WTC11 (cell line): Measurements from ENCODE around the gene BMP10. TPM values are rescaled to one million over a fixed set of nuclear protein-coding genes. Genes with fewer than 3 reads are reported as not detected.

Source experiments
- ATAC-seq: fragments of 200-7000 bp; cut with Tn5 transposase; 2 replicates; pipeline ENCODE4 v1.10.0; 2021; ENCODE audit warnings: mild to moderate bottlenecking, moderate library complexity
- CTCF ChIA-PET: fragments of 300-600 bp; sonication (Branson Sonifier 250); formaldehyde crosslinking; loops from one replicate; lab custom pipeline; 2021; ENCODE audit warnings: antibody characterized with exemption; lab: Charles Lee
- POLR2A ChIA-PET: fragments of 350-600 bp; sonication (Branson Sonifier 250); formaldehyde crosslinking; loops from one replicate; lab custom pipeline; 2021; ENCODE audit warnings: antibody characterized with exemption; lab: Charles Lee
- DNase-seq: peaks from one replicate; pipeline ENCODE4 v3.0.0; 2021; ENCODE audit warnings: low spot score
- H3K27ac Mint-ChIP-seq: 2 replicates; pipeline ENCODE4 v1.8.0; 2021; ENCODE audit warnings: mixed read lengths
- H3K27me3 Mint-ChIP-seq: 2 replicates; pipeline ENCODE4 v1.8.0; 2021; ENCODE audit warnings: low read depth, mild to moderate bottlenecking, moderate library complexity, mixed read lengths
- H3K36me3 Mint-ChIP-seq: 2 replicates; pipeline ENCODE4 v1.8.0; 2021; ENCODE audit warnings: mixed read lengths
- H3K4me1 Mint-ChIP-seq: 2 replicates; pipeline ENCODE4 v1.8.0; 2022; ENCODE audit warnings: mixed read lengths
- H3K4me3 Mint-ChIP-seq: 2 replicates; pipeline ENCODE4 v1.8.0; 2021; ENCODE audit warnings: mild to moderate bottlenecking, moderate library complexity, mixed read lengths
- H3K9me3 Mint-ChIP-seq: 2 replicates; pipeline ENCODE4 v1.8.0; 2021; ENCODE audit warnings: mixed read lengths
- AFF4 ChIP-seq: sonication (generic); formaldehyde crosslinking; IDR thresholded peaks from 2 replicates; pipeline ENCODE4 v1.8.1; 2023; ENCODE audit warnings: mild to moderate bottlenecking, missing genetic modification reagents, borderline replicate concordance
- ATF1 ChIP-seq: sonication (generic); formaldehyde crosslinking; IDR thresholded peaks from 2 replicates; pipeline ENCODE4 v1.8.1; 2023; ENCODE audit warnings: mild to moderate bottlenecking, moderate library complexity, missing genetic modification reagents
- CREM ChIP-seq: sonication (generic); formaldehyde crosslinking; IDR thresholded peaks from 2 replicates; pipeline ENCODE4 v1.8.1; 2022; ENCODE audit warnings: mild to moderate bottlenecking, missing genetic modification reagents, moderate library complexity
- ESRRA ChIP-seq: sonication (generic); formaldehyde crosslinking; IDR thresholded peaks from 2 replicates; pipeline ENCODE4 v1.8.1; 2022; ENCODE audit warnings: mild to moderate bottlenecking, missing genetic modification reagents, borderline replicate concordance
- ETV6 ChIP-seq: sonication (generic); formaldehyde crosslinking; IDR thresholded peaks from 2 replicates; pipeline ENCODE4 v1.8.1; 2022; ENCODE audit warnings: mild to moderate bottlenecking, missing genetic modification reagents
- FOXP1 ChIP-seq: sonication (generic); formaldehyde crosslinking; IDR thresholded peaks from 2 replicates; pipeline ENCODE4 v1.8.0; 2022; ENCODE audit warnings: missing genetic modification reagents, mild to moderate bottlenecking, moderate library complexity, borderline replicate concordance
- GRHL2 ChIP-seq: fragments of 250-450 bp; sonication (Bioruptor Pico); IDR thresholded peaks from 2 replicates; pipeline ENCODE4 v1.8.0; 2022; ENCODE audit warnings: mild to moderate bottlenecking, moderate library complexity; ENCODE audit not compliant: insufficient replicate concordance, severe bottlenecking
- GTF2I ChIP-seq: fragments of 250-450 bp; sonication (Bioruptor Pico); conservative IDR thresholded peaks from 2 replicates; pipeline ENCODE4 v1.4.0; 2021; ENCODE audit warnings: mild to moderate bottlenecking
- KAT7 ChIP-seq: sonication (generic); formaldehyde crosslinking; IDR thresholded peaks from 2 replicates; pipeline ENCODE4 v1.8.1; 2023; ENCODE audit warnings: missing genetic modification reagents, mild to moderate bottlenecking, borderline replicate concordance
- MXD4 ChIP-seq: fragments of 250-450 bp; sonication (Bioruptor Pico); IDR thresholded peaks from 2 replicates; pipeline ENCODE4 v1.8.0; 2021; ENCODE audit warnings: mild to moderate bottlenecking, moderate library complexity, borderline replicate concordance
- MYBL2 ChIP-seq: sonication (generic); formaldehyde crosslinking; IDR thresholded peaks from 2 replicates; pipeline ENCODE4 v1.8.1; 2023; ENCODE audit warnings: mild to moderate bottlenecking, moderate library complexity, missing genetic modification reagents
- NFYB ChIP-seq: sonication (generic); formaldehyde crosslinking; conservative IDR thresholded peaks from 2 replicates; pipeline ENCODE4 v1.8.0; 2022; ENCODE audit warnings: low read depth, missing genetic modification reagents
- RELA ChIP-seq: sonication (generic); formaldehyde crosslinking; IDR thresholded peaks from 2 replicates; pipeline ENCODE4 v1.8.1; 2022; ENCODE audit warnings: missing genetic modification reagents, mild to moderate bottlenecking, borderline replicate concordance
- RORB ChIP-seq: fragments of 250-450 bp; sonication (Bioruptor Pico); IDR thresholded peaks from 2 replicates; pipeline ENCODE4 v1.9.0; 2021; ENCODE audit warnings: mild to moderate bottlenecking
- TEAD4 ChIP-seq: sonication (generic); formaldehyde crosslinking; IDR thresholded peaks from 2 replicates; pipeline ENCODE4 v1.8.0; 2022; ENCODE audit warnings: mild to moderate bottlenecking, missing genetic modification reagents
- ZNF317 ChIP-seq: sonication (generic); formaldehyde crosslinking; IDR thresholded peaks from 2 replicates; pipeline ENCODE4 v1.8.1; 2023; ENCODE audit warnings: low read depth, mild to moderate bottlenecking, moderate library complexity, missing genetic modification reagents, borderline replicate concordance
- ZNF396 ChIP-seq: fragments of 250-450 bp; sonication (Bioruptor Pico); IDR thresholded peaks from 2 replicates; pipeline ENCODE4 v1.8.0; 2021; ENCODE audit warnings: mild to moderate bottlenecking, moderate library complexity, borderline replicate concordance
- ZNF671 ChIP-seq: fragments of 250-450 bp; sonication (Bioruptor Pico); IDR thresholded peaks from 2 replicates; pipeline ENCODE4 v1.8.0; 2021; ENCODE audit warnings: mild to moderate bottlenecking
- total RNA-seq: library from RNA; stranded (reverse); gene quantifications from 3 replicates; pipeline ENCODE4 v1.2.3, GENCODE V29; 2021
- TF ChIP-seq, protein P1 (sequence below): sonication (generic); formaldehyde crosslinking; IDR thresholded peaks from 2 replicates; pipeline ENCODE4 v1.8.1; 2023; ENCODE audit warnings: mild to moderate bottlenecking, missing genetic modification reagents
- TF ChIP-seq, protein P2 (sequence below): sonication (generic); formaldehyde crosslinking; IDR thresholded peaks from 2 replicates; pipeline ENCODE4 v1.8.0; 2023; ENCODE audit warnings: missing genetic modification reagents
- TF ChIP-seq, protein P3 (sequence below): sonication (generic); formaldehyde crosslinking; IDR thresholded peaks from 2 replicates; pipeline ENCODE4 v1.8.0; 2022; ENCODE audit warnings: mild to moderate bottlenecking, missing genetic modification reagents
- TF ChIP-seq, protein P4 (sequence below): fragments of 250-450 bp; sonication (Bioruptor Pico); IDR thresholded peaks from 2 replicates; pipeline ENCODE4 v1.8.0; 2021; ENCODE audit warnings: mild to moderate bottlenecking
- TF ChIP-seq, protein P5 (sequence below): fragments of 250-450 bp; sonication (Bioruptor Pico); IDR thresholded peaks from 2 replicates; pipeline ENCODE4 v1.9.0; 2021; ENCODE audit warnings: mild to moderate bottlenecking
- TF ChIP-seq, protein P6 (sequence below): sonication (generic); formaldehyde crosslinking; IDR thresholded peaks from 2 replicates; pipeline ENCODE4 v1.8.0; 2022; ENCODE audit warnings: mild to moderate bottlenecking, missing genetic modification reagents

The BMP10 gene
- total RNA-seq, 1 experiment from 2014 or later = not detected

DNA sequence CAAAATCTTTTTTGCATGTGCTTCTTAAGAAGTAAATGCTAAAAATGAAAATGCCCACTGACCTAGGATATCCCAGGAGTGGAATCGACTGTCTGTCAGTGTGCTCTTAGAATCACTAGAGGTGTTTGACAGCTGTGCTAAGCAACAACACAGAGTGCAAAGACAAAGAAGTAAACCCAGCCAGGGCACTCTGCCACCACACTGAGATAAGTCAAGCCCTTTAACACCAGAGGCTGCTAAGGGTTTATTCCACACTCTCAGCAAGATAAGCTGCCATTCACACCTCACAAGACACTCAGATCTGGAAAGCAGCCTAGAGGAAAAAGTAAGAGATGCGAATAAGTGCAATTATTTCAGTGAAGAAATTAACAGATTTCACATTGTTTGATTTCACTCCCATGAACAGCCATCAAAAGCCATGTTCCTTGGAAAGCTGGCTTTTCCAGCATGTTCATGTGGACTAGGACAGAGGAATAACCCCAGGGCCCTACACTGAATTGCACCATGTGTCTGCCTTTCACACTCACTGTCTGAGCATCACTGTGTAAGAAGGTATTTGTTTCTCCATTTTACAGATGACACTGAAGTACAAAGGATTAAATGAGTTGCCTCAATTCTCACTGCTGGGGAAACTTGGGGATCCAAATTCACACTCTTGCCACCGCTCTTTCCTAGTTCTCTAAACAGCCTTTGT is 6.0 kb upstream of the BMP10 start:
- H3K27me3 Mint-ChIP-seq = peaks cover 3% of the 10 kb centered on the region; the same call in 1 of the 2 replicates
- H3K4me1 Mint-ChIP-seq = no peaks in the 10 kb centered on the region
- no peak overlapping the region for H3K27ac Mint-ChIP-seq
- ChIA-PET POLR2A (no interaction called here), CTCF (interaction anchor here (0.8 to 1.6 kb wide), 2 partner anchors 48 to 168 kb away, joined by 4 read pairs; no protein-coding TSS in a partner anchor)
- no peak overlapping the region for H3K4me3 Mint-ChIP-seq
- no peaks in the 10 kb centered on the region for H3K9me3 Mint-ChIP-seq
- TF ChIP-seq, protein P1, sequence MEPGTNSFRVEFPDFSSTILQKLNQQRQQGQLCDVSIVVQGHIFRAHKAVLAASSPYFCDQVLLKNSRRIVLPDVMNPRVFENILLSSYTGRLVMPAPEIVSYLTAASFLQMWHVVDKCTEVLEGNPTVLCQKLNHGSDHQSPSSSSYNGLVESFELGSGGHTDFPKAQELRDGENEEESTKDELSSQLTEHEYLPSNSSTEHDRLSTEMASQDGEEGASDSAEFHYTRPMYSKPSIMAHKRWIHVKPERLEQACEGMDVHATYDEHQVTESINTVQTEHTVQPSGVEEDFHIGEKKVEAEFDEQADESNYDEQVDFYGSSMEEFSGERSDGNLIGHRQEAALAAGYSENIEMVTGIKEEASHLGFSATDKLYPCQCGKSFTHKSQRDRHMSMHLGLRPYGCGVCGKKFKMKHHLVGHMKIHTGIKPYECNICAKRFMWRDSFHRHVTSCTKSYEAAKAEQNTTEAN (CRISPR knock-in tag) = no peak
- TF ChIP-seq ESRRA (CRISPR knock-in tag) = no peak
- TF ChIP-seq MYBL2 (CRISPR knock-in tag) = no peak
- no peak for TF ChIP-seq GTF2I (CRISPR knock-in tag)
- TF ChIP-seq MXD4 (CRISPR knock-in tag) = no peak
- TF ChIP-seq KAT7 (CRISPR knock-in tag) = no peak
- TF ChIP-seq, protein P2, sequence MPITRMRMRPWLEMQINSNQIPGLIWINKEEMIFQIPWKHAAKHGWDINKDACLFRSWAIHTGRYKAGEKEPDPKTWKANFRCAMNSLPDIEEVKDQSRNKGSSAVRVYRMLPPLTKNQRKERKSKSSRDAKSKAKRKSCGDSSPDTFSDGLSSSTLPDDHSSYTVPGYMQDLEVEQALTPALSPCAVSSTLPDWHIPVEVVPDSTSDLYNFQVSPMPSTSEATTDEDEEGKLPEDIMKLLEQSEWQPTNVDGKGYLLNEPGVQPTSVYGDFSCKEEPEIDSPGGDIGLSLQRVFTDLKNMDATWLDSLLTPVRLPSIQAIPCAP (CRISPR knock-in tag) = no peak
- TF ChIP-seq FOXP1 (CRISPR knock-in tag) = no peak
- no peak for TF ChIP-seq RORB (CRISPR knock-in tag)
- TF ChIP-seq, protein P3, sequence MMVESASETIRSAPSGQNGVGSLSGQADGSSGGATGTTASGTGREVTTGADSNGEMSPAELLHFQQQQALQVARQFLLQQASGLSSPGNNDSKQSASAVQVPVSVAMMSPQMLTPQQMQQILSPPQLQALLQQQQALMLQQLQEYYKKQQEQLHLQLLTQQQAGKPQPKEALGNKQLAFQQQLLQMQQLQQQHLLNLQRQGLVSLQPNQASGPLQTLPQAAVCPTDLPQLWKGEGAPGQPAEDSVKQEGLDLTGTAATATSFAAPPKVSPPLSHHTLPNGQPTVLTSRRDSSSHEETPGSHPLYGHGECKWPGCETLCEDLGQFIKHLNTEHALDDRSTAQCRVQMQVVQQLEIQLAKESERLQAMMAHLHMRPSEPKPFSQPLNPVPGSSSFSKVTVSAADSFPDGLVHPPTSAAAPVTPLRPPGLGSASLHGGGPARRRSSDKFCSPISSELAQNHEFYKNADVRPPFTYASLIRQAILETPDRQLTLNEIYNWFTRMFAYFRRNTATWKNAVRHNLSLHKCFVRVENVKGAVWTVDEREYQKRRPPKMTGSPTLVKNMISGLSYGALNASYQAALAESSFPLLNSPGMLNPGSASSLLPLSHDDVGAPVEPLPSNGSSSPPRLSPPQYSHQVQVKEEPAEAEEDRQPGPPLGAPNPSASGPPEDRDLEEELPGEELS (CRISPR knock-in tag) = no peak
- no peak for TF ChIP-seq GRHL2 (CRISPR knock-in tag)
- no peak for TF ChIP-seq ZNF317 (CRISPR knock-in tag)
- TF ChIP-seq AFF4 (CRISPR knock-in tag) = no peak
- TF ChIP-seq NFYB (CRISPR knock-in tag) = no peak
- no peak for TF ChIP-seq ATF1 (CRISPR knock-in tag)
- TF ChIP-seq CREM (CRISPR knock-in tag) = no peak
- no peak for TF ChIP-seq ETV6 (CRISPR knock-in tag)
- H3K36me3 Mint-ChIP-seq = no peaks in the 10 kb centered on the region
- ATAC-seq = no peak
- no peak for DNase-seq

DNA sequence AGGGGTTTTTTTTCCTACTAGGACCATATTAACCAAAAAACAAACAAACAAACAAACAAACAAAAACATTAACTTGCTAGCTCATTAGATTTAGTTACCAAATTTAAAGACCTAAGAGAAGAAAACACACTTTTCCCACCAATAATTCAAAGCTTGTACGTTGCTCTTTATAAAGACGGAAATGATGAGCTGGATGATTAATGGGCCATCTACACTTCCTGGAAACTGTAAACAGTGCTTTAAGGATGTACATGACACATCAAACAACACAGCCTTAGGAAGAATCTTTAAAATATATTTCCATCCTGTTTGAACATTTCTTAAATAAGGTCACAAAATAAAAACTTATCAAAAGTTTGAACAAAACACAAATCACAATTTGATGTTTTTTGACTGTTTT is 982 bp downstream of the BMP10 start:
- no peaks in the 10 kb centered on the region for H3K4me1 Mint-ChIP-seq
- no peak for DNase-seq
- ATAC-seq = no peak
- ChIA-PET CTCF (no interaction called here), POLR2A (no interaction called here)
- H3K36me3 Mint-ChIP-seq = no peaks in the 10 kb centered on the region
- no peak overlapping the region for H3K4me3 Mint-ChIP-seq
- no peak overlapping the region for H3K27ac Mint-ChIP-seq
- no peaks in the 10 kb centered on the region; the same call in 1 of the 2 replicates for H3K27me3 Mint-ChIP-seq
- no peaks in the 10 kb centered on the region for H3K9me3 Mint-ChIP-seq
- TF ChIP-seq, protein P4, sequence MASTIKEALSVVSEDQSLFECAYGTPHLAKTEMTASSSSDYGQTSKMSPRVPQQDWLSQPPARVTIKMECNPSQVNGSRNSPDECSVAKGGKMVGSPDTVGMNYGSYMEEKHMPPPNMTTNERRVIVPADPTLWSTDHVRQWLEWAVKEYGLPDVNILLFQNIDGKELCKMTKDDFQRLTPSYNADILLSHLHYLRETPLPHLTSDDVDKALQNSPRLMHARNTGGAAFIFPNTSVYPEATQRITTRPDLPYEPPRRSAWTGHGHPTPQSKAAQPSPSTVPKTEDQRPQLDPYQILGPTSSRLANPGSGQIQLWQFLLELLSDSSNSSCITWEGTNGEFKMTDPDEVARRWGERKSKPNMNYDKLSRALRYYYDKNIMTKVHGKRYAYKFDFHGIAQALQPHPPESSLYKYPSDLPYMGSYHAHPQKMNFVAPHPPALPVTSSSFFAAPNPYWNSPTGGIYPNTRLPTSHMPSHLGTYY (CRISPR knock-in tag) = no peak
- TF ChIP-seq TEAD4 (CRISPR knock-in tag) (no peak), ZNF671 (CRISPR knock-in tag) (no peak), ZNF396 (CRISPR knock-in tag) (no peak), RELA (CRISPR knock-in tag) (no peak), ATF1 (CRISPR knock-in tag) (no peak)
- TF ChIP-seq, protein P5, sequence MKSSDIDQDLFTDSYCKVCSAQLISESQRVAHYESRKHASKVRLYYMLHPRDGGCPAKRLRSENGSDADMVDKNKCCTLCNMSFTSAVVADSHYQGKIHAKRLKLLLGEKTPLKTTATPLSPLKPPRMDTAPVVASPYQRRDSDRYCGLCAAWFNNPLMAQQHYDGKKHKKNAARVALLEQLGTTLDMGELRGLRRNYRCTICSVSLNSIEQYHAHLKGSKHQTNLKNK (CRISPR knock-in tag) = no peak
- TF ChIP-seq, protein P6, sequence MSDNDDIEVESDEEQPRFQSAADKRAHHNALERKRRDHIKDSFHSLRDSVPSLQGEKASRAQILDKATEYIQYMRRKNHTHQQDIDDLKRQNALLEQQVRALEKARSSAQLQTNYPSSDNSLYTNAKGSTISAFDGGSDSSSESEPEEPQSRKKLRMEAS (CRISPR knock-in tag) = no peak
